HL-60 (cell line): ENCODE data around the gene DENND1C.
A peak's percentile ranks its signal among the peaks of the same experiment; 100 is the strongest.

Experiments used
- DNase-seq, 2 experiments: peaks; one replicate each; pipeline ENCODE4 v3.0.0-alpha.2; 2010 to 2020; ENCODE audit warnings: low read depth in 1 of 2, low spot score in 1 of 2
- H3K27ac ChIP-seq: fragments of 250-450 bp; sonication (Bioruptor Pico); replicated peaks from 2 replicates; pipeline ENCODE4 v1.5.1; 2020; ENCODE audit warnings: mild to moderate bottlenecking, moderate library complexity
- H3K27me3 ChIP-seq: fragments of 250-450 bp; sonication (Bioruptor Pico); 2 replicates; pipeline ENCODE4 v1.5.1; 2021; ENCODE audit warnings: mild to moderate bottlenecking, moderate library complexity; ENCODE audit not compliant: insufficient read depth, poor library complexity, severe bottlenecking
- H3K4me3 ChIP-seq: replicated peaks from 2 replicates; pipeline ENCODE4 v1.5.1; 2011; ENCODE audit warnings: mild to moderate bottlenecking, control low read depth, low read length; ENCODE audit not compliant: insufficient read depth
- GABPA ChIP-seq: IDR thresholded peaks from 2 replicates; pipeline ENCODE4 v1.6.1; 2012; ENCODE audit warnings: low read depth
- POLR2AphosphoS5 ChIP-seq: IDR thresholded peaks from 2 replicates; pipeline ENCODE4 v1.6.1; 2012; ENCODE audit warnings: low read depth
- SPI1 ChIP-seq: IDR thresholded peaks from 2 replicates; pipeline ENCODE4 v1.6.1; 2012; ENCODE audit warnings: low read depth, mild to moderate bottlenecking, borderline replicate concordance
- TF ChIP-seq, protein P1 (sequence below): IDR thresholded peaks from one replicate; pipeline ENCODE4 v1.5.1; 2011; ENCODE audit warnings: low read length, control low read depth, inconsistent platforms; ENCODE audit not compliant: insufficient read depth
- TF ChIP-seq, protein P2 (sequence below): IDR thresholded peaks from 2 replicates; pipeline ENCODE4 v1.6.1; 2012; ENCODE audit warnings: low read depth; ENCODE audit not compliant: insufficient replicate concordance

The DENND1C gene

DNA sequence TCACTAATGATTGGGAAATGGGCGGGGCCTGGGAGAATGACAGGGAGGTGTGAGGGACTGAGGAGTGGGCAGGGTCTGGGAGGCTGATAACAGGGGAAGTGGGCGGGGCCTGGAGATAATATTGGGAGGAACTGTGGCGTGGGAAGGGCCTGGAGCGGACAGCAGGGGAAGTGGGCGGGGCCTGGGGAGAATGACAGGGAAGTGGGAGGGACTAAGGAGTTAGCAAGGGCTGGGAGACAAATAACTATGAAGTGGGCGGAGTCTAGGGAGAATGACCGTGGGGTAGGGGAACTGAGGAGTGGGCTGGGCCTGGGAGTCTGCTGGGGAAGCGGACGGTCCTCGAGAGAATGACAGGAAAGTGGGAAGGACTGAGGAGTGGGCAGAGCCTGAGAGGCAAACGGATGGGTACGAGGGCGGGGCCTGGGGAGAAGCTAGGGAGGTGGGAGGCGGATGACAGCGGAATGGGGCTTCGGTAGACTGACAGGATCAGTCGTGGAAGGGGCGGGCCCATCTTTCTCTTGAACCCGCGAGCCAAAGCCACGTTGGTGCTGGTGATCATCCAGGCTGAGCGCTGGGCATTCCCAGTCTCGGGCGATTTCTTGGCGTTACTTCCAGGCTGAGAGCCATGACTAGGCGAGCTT is 34.6 kb upstream of the DENND1C start:
- Histone ChIP-seq H3K27ac (peak overlapping the region; percentile 31), H3K4me3 (peak overlapping the region; percentile 68), H3K27me3 (no peaks in the 10 kb centered on the region)
- TF ChIP-seq, protein P1, sequence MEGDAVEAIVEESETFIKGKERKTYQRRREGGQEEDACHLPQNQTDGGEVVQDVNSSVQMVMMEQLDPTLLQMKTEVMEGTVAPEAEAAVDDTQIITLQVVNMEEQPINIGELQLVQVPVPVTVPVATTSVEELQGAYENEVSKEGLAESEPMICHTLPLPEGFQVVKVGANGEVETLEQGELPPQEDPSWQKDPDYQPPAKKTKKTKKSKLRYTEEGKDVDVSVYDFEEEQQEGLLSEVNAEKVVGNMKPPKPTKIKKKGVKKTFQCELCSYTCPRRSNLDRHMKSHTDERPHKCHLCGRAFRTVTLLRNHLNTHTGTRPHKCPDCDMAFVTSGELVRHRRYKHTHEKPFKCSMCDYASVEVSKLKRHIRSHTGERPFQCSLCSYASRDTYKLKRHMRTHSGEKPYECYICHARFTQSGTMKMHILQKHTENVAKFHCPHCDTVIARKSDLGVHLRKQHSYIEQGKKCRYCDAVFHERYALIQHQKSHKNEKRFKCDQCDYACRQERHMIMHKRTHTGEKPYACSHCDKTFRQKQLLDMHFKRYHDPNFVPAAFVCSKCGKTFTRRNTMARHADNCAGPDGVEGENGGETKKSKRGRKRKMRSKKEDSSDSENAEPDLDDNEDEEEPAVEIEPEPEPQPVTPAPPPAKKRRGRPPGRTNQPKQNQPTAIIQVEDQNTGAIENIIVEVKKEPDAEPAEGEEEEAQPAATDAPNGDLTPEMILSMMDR, result no peak
- TF ChIP-seq POLR2AphosphoS5 (0 out of 2 replicates have a peak, but pooled peaks have one; percentile 10), SPI1 (peak; percentile 97)
- DNase-seq, result peak; percentile 92 to 95

DNA sequence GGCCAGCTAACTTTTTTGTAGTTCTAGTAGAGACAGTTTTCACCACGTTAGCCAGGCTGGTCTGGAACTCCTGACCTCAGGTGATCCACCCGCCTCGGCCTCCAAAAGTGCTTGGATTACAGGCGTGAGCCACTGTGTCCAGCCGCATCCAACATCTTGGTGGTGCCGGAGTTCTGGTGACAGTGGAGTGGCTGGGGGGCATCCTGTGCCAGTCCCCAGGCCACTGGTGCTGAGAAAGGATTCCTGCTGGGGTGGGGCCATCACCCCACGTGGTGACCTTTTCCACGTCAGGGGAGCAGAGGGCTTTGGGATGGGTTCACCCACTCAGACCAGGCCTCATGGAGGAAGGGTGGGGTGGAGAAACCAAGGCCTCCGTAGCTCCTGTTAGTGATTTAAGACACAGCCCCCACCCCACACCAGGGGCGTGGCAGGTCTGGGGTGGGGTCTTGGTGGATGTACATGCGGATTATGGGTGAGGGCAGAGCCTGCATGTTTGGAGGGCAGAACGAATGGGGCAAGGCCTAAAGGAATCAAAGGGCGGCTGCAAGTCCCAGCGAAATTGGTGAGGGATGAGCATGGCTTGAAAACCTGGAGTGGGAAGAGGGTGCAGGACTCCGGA is 33.4 kb upstream of the DENND1C start:
- Histone ChIP-seq H3K4me3 (no peak overlapping the region), H3K27ac (no peak overlapping the region), H3K27me3 (no peaks in the 10 kb centered on the region)
- no peak for DNase-seq
- TF ChIP-seq SPI1, result no peak
- TF ChIP-seq GABPA, result no peak

DNA sequence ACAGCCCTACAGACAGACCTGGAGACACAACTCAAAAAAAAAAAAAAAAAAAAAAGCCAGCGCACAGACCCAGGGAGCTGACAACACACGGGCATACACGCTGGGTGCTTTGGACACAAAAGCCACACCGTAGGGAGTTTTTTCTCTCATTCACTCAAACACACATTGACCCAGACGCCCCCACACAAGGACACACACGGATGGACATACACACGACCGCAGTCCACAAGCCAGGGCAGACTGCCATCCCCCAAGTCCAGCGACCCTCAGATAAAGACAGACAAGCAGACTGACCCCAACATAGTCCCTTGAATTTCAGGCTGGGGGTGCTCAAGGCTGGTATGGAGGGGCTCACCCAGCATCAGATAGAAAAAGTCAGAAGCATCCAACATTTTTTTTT is 32.5 kb upstream of the DENND1C start:
- no peak overlapping the region for H3K4me3 ChIP-seq
- no peaks in the 10 kb centered on the region for H3K27me3 ChIP-seq
- TF ChIP-seq, protein P2, sequence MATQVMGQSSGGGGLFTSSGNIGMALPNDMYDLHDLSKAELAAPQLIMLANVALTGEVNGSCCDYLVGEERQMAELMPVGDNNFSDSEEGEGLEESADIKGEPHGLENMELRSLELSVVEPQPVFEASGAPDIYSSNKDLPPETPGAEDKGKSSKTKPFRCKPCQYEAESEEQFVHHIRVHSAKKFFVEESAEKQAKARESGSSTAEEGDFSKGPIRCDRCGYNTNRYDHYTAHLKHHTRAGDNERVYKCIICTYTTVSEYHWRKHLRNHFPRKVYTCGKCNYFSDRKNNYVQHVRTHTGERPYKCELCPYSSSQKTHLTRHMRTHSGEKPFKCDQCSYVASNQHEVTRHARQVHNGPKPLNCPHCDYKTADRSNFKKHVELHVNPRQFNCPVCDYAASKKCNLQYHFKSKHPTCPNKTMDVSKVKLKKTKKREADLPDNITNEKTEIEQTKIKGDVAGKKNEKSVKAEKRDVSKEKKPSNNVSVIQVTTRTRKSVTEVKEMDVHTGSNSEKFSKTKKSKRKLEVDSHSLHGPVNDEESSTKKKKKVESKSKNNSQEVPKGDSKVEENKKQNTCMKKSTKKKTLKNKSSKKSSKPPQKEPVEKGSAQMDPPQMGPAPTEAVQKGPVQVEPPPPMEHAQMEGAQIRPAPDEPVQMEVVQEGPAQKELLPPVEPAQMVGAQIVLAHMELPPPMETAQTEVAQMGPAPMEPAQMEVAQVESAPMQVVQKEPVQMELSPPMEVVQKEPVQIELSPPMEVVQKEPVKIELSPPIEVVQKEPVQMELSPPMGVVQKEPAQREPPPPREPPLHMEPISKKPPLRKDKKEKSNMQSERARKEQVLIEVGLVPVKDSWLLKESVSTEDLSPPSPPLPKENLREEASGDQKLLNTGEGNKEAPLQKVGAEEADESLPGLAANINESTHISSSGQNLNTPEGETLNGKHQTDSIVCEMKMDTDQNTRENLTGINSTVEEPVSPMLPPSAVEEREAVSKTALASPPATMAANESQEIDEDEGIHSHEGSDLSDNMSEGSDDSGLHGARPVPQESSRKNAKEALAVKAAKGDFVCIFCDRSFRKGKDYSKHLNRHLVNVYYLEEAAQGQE, result no peak
- no peak for TF ChIP-seq GABPA
- TF ChIP-seq, protein P1, result no peak
- TF ChIP-seq SPI1, result no peak
- TF ChIP-seq POLR2AphosphoS5, result no peak
- no peak for DNase-seq
- no peak overlapping the region for H3K27ac ChIP-seq

DNA sequence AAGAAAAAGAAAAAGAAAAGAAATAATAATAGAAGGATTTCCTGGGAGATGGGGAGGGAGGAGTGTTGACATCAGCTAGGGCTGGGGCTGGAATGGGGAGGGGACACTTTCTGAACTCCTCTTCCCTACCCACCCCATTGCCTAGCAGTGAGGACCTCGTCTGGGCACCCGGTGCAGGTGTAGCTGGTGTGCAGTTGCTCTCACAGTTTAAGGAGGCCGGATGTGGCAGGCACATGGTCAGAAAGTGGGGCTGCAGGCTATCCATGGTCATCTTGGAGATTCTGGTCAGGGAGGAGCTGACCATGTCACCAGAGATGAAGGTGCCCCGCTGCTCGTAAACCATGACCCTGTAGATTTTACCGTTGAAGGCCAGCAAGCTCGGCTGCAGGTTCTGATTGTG is 29.0 kb upstream of the DENND1C start:
- Histone ChIP-seq H3K4me3 (no peak overlapping the region), H3K27me3 (no peaks in the 10 kb centered on the region), H3K27ac (no peak overlapping the region)
- TF ChIP-seq GABPA (no peak), SPI1 (no peak), POLR2AphosphoS5 (no peak)
- TF ChIP-seq, protein P1, result no peak
- TF ChIP-seq, protein P2, result no peak
- no peak for DNase-seq
